Heart left ventricle (tissue), 13 donors: Measurements from ENCODE around the gene ARHGEF10L.

Source experiments
- POLR2A ChIP-seq, 2 donors: fragments of 450-650 bp; IDR thresholded peaks; one replicate each; pipeline ENCODE4 v1.6.1; 2017; ENCODE audit warnings: antibody characterized with exemption in 2 of 2, mild to moderate bottlenecking in 2 of 2, moderate library complexity in 2 of 2
- TF ChIP-seq, protein P1 (sequence below), 12 donors: fragments of 200-600 bp; sonication (generic) in 4 of 12; IDR thresholded peaks; one replicate each; pipeline versions ENCODE4 v1.5.0 to v1.8.0; 2018 to 2022; ENCODE audit warnings: antibody characterized with exemption in 12 of 12, mild to moderate bottlenecking in 5 of 12
- donor health status: ischemic (EF 13 %, LVEDD 7.1; RV severe dilation, severe dysfunction).
- donor health status: DM: no; HTN: yes; CAD: no.
- donor health status: DM: no; HTN: no; CAD: no.
- donor health status: ischemic (EF 25% LVEDD 6.9; RV normal size, moderate dysfunction).
- donor health status: ischemic (EF 25% LVEDD 5.7; RV mildly dilated, moderate dysfunction).
- donor health status: ischemic (EF 35%, LVEDD 5.7; RV mildly dilated, moderate dysfunction).
- donor health status: nonischemic (EF 11% LVEDD 7.7; RV severe dilation, severe dysfunction).
- donor health status: DM: yes; HTN: yes; CAD: no.
- donor health status: PGD.
- donor health status: ischemic (EF 29% LVEDD 5.4; RV normal size, mild dysfunction).
- donor health status: nonischemic (EF 23%, LVEDD 6.1; RV moderate dilation, normal function).

DNA sequence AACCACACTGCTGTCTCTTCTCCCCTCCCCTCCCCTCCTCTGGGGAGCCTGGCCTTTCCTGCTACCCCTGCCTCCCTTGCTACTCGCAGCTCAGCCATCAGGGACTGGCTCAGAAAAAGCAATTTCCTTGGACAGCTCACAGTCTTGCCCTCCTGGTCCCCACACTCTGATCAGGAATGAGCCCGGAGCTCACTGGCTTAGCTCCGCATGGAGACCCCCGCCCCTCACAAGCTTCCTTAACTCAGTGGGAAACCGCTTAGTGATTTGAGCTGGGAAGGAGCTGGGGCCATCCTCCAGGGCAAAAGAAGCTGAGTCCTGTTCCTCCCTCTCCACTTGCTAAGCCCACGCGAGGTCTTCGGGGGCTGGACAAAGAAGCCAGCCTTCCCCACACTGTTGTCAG lies 145.3 kb downstream of the ARHGEF10L start:
- TF ChIP-seq, protein P1, sequence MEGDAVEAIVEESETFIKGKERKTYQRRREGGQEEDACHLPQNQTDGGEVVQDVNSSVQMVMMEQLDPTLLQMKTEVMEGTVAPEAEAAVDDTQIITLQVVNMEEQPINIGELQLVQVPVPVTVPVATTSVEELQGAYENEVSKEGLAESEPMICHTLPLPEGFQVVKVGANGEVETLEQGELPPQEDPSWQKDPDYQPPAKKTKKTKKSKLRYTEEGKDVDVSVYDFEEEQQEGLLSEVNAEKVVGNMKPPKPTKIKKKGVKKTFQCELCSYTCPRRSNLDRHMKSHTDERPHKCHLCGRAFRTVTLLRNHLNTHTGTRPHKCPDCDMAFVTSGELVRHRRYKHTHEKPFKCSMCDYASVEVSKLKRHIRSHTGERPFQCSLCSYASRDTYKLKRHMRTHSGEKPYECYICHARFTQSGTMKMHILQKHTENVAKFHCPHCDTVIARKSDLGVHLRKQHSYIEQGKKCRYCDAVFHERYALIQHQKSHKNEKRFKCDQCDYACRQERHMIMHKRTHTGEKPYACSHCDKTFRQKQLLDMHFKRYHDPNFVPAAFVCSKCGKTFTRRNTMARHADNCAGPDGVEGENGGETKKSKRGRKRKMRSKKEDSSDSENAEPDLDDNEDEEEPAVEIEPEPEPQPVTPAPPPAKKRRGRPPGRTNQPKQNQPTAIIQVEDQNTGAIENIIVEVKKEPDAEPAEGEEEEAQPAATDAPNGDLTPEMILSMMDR (IDR thresholded peaks at IDR 0.05), result no peak
- TF ChIP-seq POLR2A (IDR thresholded peaks at IDR 0.05), result no peak
